ENCODE data around the gene GALK2. TPM values are rescaled to one million over a fixed set of nuclear protein-coding genes. Genes with fewer than 3 reads are reported as not detected.

GALK2 gene
- total and polyA plus RNA-seq, 2 experiments from 2014 or later, result 11.5 to 23.0 TPM

- H3K9me3 Mint-ChIP-seq, result no peaks in the 10 kb centered on the region; the same call in 2 of the 3 replicates
- no peak overlapping the region for H3K4me3 ChIP-seq
- H3K27me3 Mint-ChIP-seq (ENCODE audit: insufficient read depth, low read depth, poor library complexity), result no peaks in the 10 kb centered on the region
- no peaks in the 10 kb centered on the region for H3F3A ChIP-seq (replicated peaks; ENCODE audit: low read depth)
- no peak overlapping the region for H3K27ac ChIP-seq (ENCODE audit: low read depth)
- no peak overlapping the region for H3K4me3 Mint-ChIP-seq
- no peaks in the 10 kb centered on the region for H3K79me2 ChIP-seq (replicated peaks; ENCODE audit: insufficient read depth)
- H3K36me3 ChIP-seq (ENCODE audit: insufficient read depth), result no peaks in the 10 kb centered on the region; the same call in 1 of the 2 replicates
- H3K4me1 ChIP-seq (ENCODE audit: insufficient read depth), result no peaks in the 10 kb centered on the region
- H3K9me2 ChIP-seq (ENCODE audit: insufficient read depth), result peaks cover 5% of the 10 kb centered on the region; the same call in 1 of the 2 replicates
- H4K20me1 ChIP-seq (replicated peaks; ENCODE audit: insufficient read depth), result no peaks in the 10 kb centered on the region
- no peak overlapping the region for H3K27ac Mint-ChIP-seq
- no peak overlapping the region for H2AFZ ChIP-seq
- no peak for TF ChIP-seq ETS1 (IDR thresholded peaks at IDR 0.05)
- no peak for TF ChIP-seq EZH2phosphoT487 (IDR thresholded peaks at IDR 0.05; ENCODE audit: unreplicated experiment)
- TF ChIP-seq STAT1 (IDR thresholded peaks at IDR 0.05; ENCODE audit: unreplicated experiment), result no peak
- no peak for TF ChIP-seq ZNF114 (CRISPR knock-in tag; IDR thresholded peaks at IDR 0.05)
- no peak for TF ChIP-seq REST (IDR thresholded peaks at IDR 0.05; ENCODE audit: unreplicated experiment)
- TF ChIP-seq CREB1 (CRISPR knock-in tag; IDR thresholded peaks at IDR 0.05; ENCODE audit: low read depth), result no peak
- no peak for TF ChIP-seq POLR2AphosphoS5 (IDR thresholded peaks at IDR 0.05; ENCODE audit: low read depth)
- TF ChIP-seq ZNF462 (CRISPR knock-in tag; IDR thresholded peaks at IDR 0.05), result no peak
- no peak for TF ChIP-seq ZNF331 (CRISPR knock-in tag; IDR thresholded peaks at IDR 0.05; ENCODE audit: low read depth)
- no peak for TF ChIP-seq CTCF (conservative IDR thresholded peaks at IDR 0.05; ENCODE audit: low read depth in 2 of 2)
- no peak for TF ChIP-seq EZH2 (IDR thresholded peaks at IDR 0.05; ENCODE audit: low read depth, unreplicated experiment)
- no peak for TF ChIP-seq JUNB (IDR thresholded peaks at IDR 0.05; ENCODE audit: unreplicated experiment)
- TF ChIP-seq NANOG (IDR thresholded peaks at IDR 0.05; ENCODE audit: borderline replicate concordance), result no peak
- DNase-seq (ENCODE audit: low spot score) (no peak), ATAC-seq (no peak)
- no peaks in the 10 kb centered on the region for H3K4me1 Mint-ChIP-seq
- H3K36me3 Mint-ChIP-seq (ENCODE audit: low read depth), result peaks cover 6% of the 10 kb centered on the region; the same call in 1 of the 3 replicates
- H3K27me3 ChIP-seq (ENCODE audit: insufficient read depth), result no peaks in the 10 kb centered on the region
- no peak overlapping the region for H3K4me2 ChIP-seq
Measured at GRCh38 chr15:49297584-49297983, 127.5 kb downstream of the GALK2 start.
